HG03039 (cell line): Measurements from ENCODE around the gene NPR2.

ENCODE experiments used
- ATAC-seq: cut with Tn5 transposase; IDR thresholded peaks from one replicate; pipeline ENCODE4 v1.9.1; 2021; ENCODE audit warnings: mild to moderate bottlenecking, moderate library complexity; ENCODE audit not compliant: unreplicated experiment

The NPR2 gene

GRCh38 chr9:35829084-35829763 lies 37.8 kb downstream of the NPR2 start, which contains the start of gene TMEM8B:
Gene TMEM8B (plus strand): TSS chr9:35829228. CDS start chr9:35829448, 220 bp downstream.
- peak; percentile 65 for ATAC-seq

GRCh38 chr9:35829764-35830096 lies 38.3 kb downstream of the NPR2 start:
- no peak for ATAC-seq

- ATAC-seq: no peak
Observed at GRCh38 chr9:35831040-35831439, 39.6 kb downstream of the NPR2 start.

GRCh38 chr9:35832814-35833213 lies 41.4 kb downstream of the NPR2 start:
- no peak for ATAC-seq

- ATAC-seq: no peak
Observed at GRCh38 chr9:35834260-35835215, 43.1 kb downstream of the NPR2 start.

- no peak for ATAC-seq
Observed at GRCh38 chr9:35835216-35835632, 43.8 kb downstream of the NPR2 start.

- ATAC-seq: no peak
Observed at GRCh38 chr9:35835766-35836165, 44.4 kb downstream of the NPR2 start.

GRCh38 chr9:35836595-35836994 lies 45.2 kb downstream of the NPR2 start:
- ATAC-seq: no peak

- ATAC-seq: no peak
Observed at GRCh38 chr9:35839926-35840325, 48.5 kb downstream of the NPR2 start.

- no peak for ATAC-seq
Observed at GRCh38 chr9:35840881-35841644, 49.7 kb downstream of the NPR2 start.

GRCh38 chr9:35841645-35841900 lies 50.2 kb downstream of the NPR2 start:
- ATAC-seq: no peak

GRCh38 chr9:35842020-35842745 lies 50.8 kb downstream of the NPR2 start:
- ATAC-seq: no peak

GRCh38 chr9:35842795-35843194 lies 51.4 kb downstream of the NPR2 start:
- peak; percentile 64 for ATAC-seq

GRCh38 chr9:35844628-35845270 lies 53.4 kb downstream of the NPR2 start:
- no peak for ATAC-seq

GRCh38 chr9:35845824-35846771 lies 54.7 kb downstream of the NPR2 start:
- ATAC-seq: no peak

- ATAC-seq: peak; percentile 82
Observed at GRCh38 chr9:35847792-35848572, 56.6 kb downstream of the NPR2 start.

- no peak for ATAC-seq
Observed at GRCh38 chr9:35852267-35852815, 61.0 kb downstream of the NPR2 start.
